Ovary (tissue), 9 donors: ENCODE data around the gene NOP10. TPM values are rescaled to one million over a fixed set of nuclear protein-coding genes. Genes with fewer than 3 reads are reported as not detected.

Experiments
- DNase-seq, 5 donors: peaks; one replicate each; pipeline ENCODE4 v3.0.0-alpha.2; 2019 to 2020
- H3K27ac ChIP-seq, 2 donors: fragments of 200-600 bp; one replicate each; pipeline versions ENCODE4 v1.5.1 to v1.8.0; 2019 to 2022
- H3K27me3 ChIP-seq: fragments of 200-600 bp; one replicate; pipeline ENCODE4 v1.8.0; 2022
- H3K36me3 ChIP-seq: fragments of 200-600 bp; sonication (generic); one replicate; pipeline ENCODE4 v1.5.1; 2019
- H3K4me1 ChIP-seq: one replicate; pipeline ENCODE4 v1.8.1; 2013; ENCODE audit warnings: mild to moderate bottlenecking, moderate library complexity; ENCODE audit not compliant: insufficient read depth
- H3K4me3 ChIP-seq: fragments of 200-600 bp; sonication (generic); one replicate; pipeline ENCODE4 v1.5.1; 2017
- H3K9me3 ChIP-seq, 2 donors: fragments of 200-600 bp in 1 of 2; sonication (generic) in 1 of 2; one replicate each; pipeline versions ENCODE4 v1.5.1 to v1.8.1; 2013 to 2019; ENCODE audit warnings: mild to moderate bottlenecking in 1 of 2, moderate library complexity in 1 of 2
- CTCF ChIP-seq, 3 donors: fragments of 450-650 bp in 2 of 3; fragments of 200-600 bp in 1 of 3; IDR thresholded peaks; one replicate each; pipeline versions ENCODE4 v1.5.1 to v1.8.0; 2016 to 2022; ENCODE audit warnings: antibody characterized with exemption in 3 of 3, mild to moderate bottlenecking in 1 of 3
- EP300 ChIP-seq: sonication (generic); formaldehyde crosslinking; IDR thresholded peaks from one replicate; pipeline ENCODE4 v1.6.1; 2017; ENCODE audit warnings: antibody characterized with exemption
- POLR2A ChIP-seq: fragments of 450-650 bp; IDR thresholded peaks from one replicate; pipeline ENCODE4 v1.6.1; 2017; ENCODE audit warnings: antibody characterized with exemption, mild to moderate bottlenecking, moderate library complexity
- WGBS, 3 donors: extraction: QIAGEN DNeasy Blood & Tissue Kit in 1 of 3; methylation state at CpG; one replicate each; pipeline versions ENCODE4 v1.1.5 to v1.1.7; 2013 to 2017; 5-methylcytosine and 5-hydroxymethylcytosine counted together
- intact Hi-C, 4 donors: fragments of 100-400 bp; cut with DNase I; formaldehyde crosslinking; loops; one replicate each; pipeline versions ENCODE4 v1.11.0 to v1.15.1; 2022 to 2023
- polyA plus RNA-seq, 2 donors: library from polyadenylated mRNA; stranded (reverse); fragments of 200-250 nt in 1 of 2; fragments of 350-450 nt in 1 of 2; fragmentation: Illumina TruSeq in 1 of 2; extraction: RNeasy Lipid Tissue Mini Kit (QIAGEN cat#74804) in 1 of 2; gene quantifications; one replicate each; pipeline ENCODE4 v1.2.3, GENCODE V29; 2013 to 2014
- total RNA-seq, 7 donors: library from RNA; depleted of rRNA in 2 of 7; stranded (reverse); fragments of >200 nt in 2 of 7; fragmentation: NEBNext Ultra II Directional in 3 of 7; extraction: Animal tissue kit (Norgen Biotek cat#: 25700) in 3 of 7; gene quantifications; one replicate each; pipeline versions ENCODE4 v1.1.0 to v1.2.4, GENCODE V29; 2016 to 2023
- donor health status: DM: no; HTN: no; CAD: no; lungs with moderate emphysema.
- donor health status: DM: no; HTN: no; CAD: no.
- donor health status: Bipolar disorder and iron deficiency.
- donor health status: DM: yes; HTN: yes; CAD: no.
- donor health status: DM: no; HTN: no; CAD: no.
- donor health status: DM: yes; HTN: yes; CAD: no.

Gene NOP10
- total and polyA plus RNA-seq, 9 donors: 46.5 to 189 (median 61.7) TPM

- Histone ChIP-seq H3K9me3 (no peaks in the 10 kb centered on the region), H3K4me1 (peaks cover 10% of the 10 kb centered on the region), H3K27ac (no peak overlapping the region), H3K27me3 (no peaks in the 10 kb centered on the region), H3K4me3 (peak overlapping the region; percentile 89), H3K36me3 (no peaks in the 10 kb centered on the region)
- TF ChIP-seq EP300 (no peak), POLR2A (no peak), CTCF (IDR thresholded peaks at IDR 0.05) (no peak)
- intact Hi-C loops: loop anchor here in 1 of 4 donors (10.0 kb wide), 1 partner anchor 243 kb away; the partner anchor contains the start of gene GOLGA8B
- 95 to 97% (median 97%) methylated on average over 15 of the region's 15 CpGs for WGBS, 3 donors
- DNase-seq: no peak
Observed at GRCh38 chr15:34341381-34342212, 1.3 kb downstream of the NOP10 start.

- H3K4me1 ChIP-seq: peaks cover 10% of the 10 kb centered on the region
- no peak overlapping the region for H3K27ac ChIP-seq
- intact Hi-C loops: loop anchor here in 1 of 4 donors (10.0 kb wide), 1 partner anchor 245 kb away; the partner anchor contains the start of gene GOLGA8B
- WGBS, 3 donors: 91 to 94% (median 93%) methylated on average over 3 of the region's 3 CpGs
- H3K36me3 ChIP-seq: no peaks in the 10 kb centered on the region
- H3K9me3 ChIP-seq: no peaks in the 10 kb centered on the region
- no peak for DNase-seq
- no peak for TF ChIP-seq POLR2A
- TF ChIP-seq EP300: no peak
- no peak for TF ChIP-seq CTCF (IDR thresholded peaks at IDR 0.05)
- H3K27me3 ChIP-seq: no peaks in the 10 kb centered on the region
- H3K4me3 ChIP-seq: no peak overlapping the region
Observed at GRCh38 chr15:34339946-34340345, 3.0 kb downstream of the NOP10 start.

- H3K27ac ChIP-seq: no peak overlapping the region
- H3K36me3 ChIP-seq: no peaks in the 10 kb centered on the region
- intact Hi-C loops: no loop called here
- H3K4me3 ChIP-seq: peak overlapping the region; percentile 66
- H3K4me1 ChIP-seq: peaks cover 10% of the 10 kb centered on the region
- peak in 3 of 5 donors; percentile 26 to 44 (median 30) for DNase-seq
- H3K27me3 ChIP-seq: no peaks in the 10 kb centered on the region
- TF ChIP-seq EP300: no peak
- TF ChIP-seq POLR2A: no peak
- no peak for TF ChIP-seq CTCF (IDR thresholded peaks at IDR 0.05)
- H3K9me3 ChIP-seq: no peaks in the 10 kb centered on the region
- 71 to 77% (median 76%) methylated on average over 16 of the region's 16 CpGs for WGBS, 3 donors
Observed at GRCh38 chr15:34338347-34338746, 4.6 kb downstream of the NOP10 start.

- Histone ChIP-seq H3K9me3 (no peaks in the 10 kb centered on the region), H3K27ac (peak within 1 kb of the TSS; percentile 60 to 63), H3K4me1 (peaks cover 10% of the 10 kb centered on the region), H3K4me3 (peak within 1 kb of the TSS; percentile 66), H3K27me3 (no peaks in the 10 kb centered on the region), H3K36me3 (no peaks in the 10 kb centered on the region)
- DNase-seq: peak; percentile 84 to 92 (median 89)
- TF ChIP-seq POLR2A (peak; percentile 26), EP300 (no peak), CTCF (IDR thresholded peaks at IDR 0.05) (no peak)
- intact Hi-C loops: no loop called here
- WGBS, 3 donors: 0 to 1% (median 0%) methylated on average over 59 to 78 of the region's 78 CpGs
Observed at GRCh38 chr15:34337557-34338306, 5.2 kb downstream of the NOP10 start, which contains the start of gene SLC12A6. TSS of gene SLC12A6 (minus strand) at chr15:34337781. CDS start at chr15:34336680, 1,101 bp downstream.
